CD1c-positive myeloid dendritic cell (primary cell): ENCODE measurements around the gene CAND2.

Source experiments
- DNase-seq: peaks from one replicate; pipeline ENCODE4 v3.0.0-alpha.2; 2016; ENCODE audit errors: extremely low spot score

CAND2 gene

GRCh38 chr3:12807066-12807465 lies 10.6 kb downstream of the CAND2 start:
- DNase-seq: no peak

GRCh38 chr3:12807601-12808359 lies 11.3 kb downstream of the CAND2 start:
- DNase-seq: no peak

- no peak for DNase-seq
These were observed 12.1 kb downstream of the CAND2 start for GRCh38 chr3:12808587-12808986.

GRCh38 chr3:12809001-12809400 lies 12.5 kb downstream of the CAND2 start:
- no peak for DNase-seq

- no peak for DNase-seq
These were observed 13.0 kb downstream of the CAND2 start for GRCh38 chr3:12809435-12809834.

GRCh38 chr3:12810013-12810780 lies 13.7 kb downstream of the CAND2 start:
- DNase-seq: peak; percentile 93

- DNase-seq: no peak
These were observed 14.5 kb downstream of the CAND2 start for GRCh38 chr3:12810961-12811360.

- no peak for DNase-seq
These were observed 16.3 kb downstream of the CAND2 start for GRCh38 chr3:12812812-12813211.

- DNase-seq: no peak
These were observed 17.5 kb downstream of the CAND2 start for GRCh38 chr3:12813967-12814366.

- DNase-seq: no peak
These were observed 18.6 kb downstream of the CAND2 start for GRCh38 chr3:12815078-12815477.

- DNase-seq: no peak
These were observed 19.2 kb downstream of the CAND2 start for GRCh38 chr3:12815719-12816118.

GRCh38 chr3:12816521-12817342 lies 20.3 kb downstream of the CAND2 start:
- DNase-seq: no peak

- no peak for DNase-seq
These were observed 20.8 kb downstream of the CAND2 start for GRCh38 chr3:12817343-12817710.

GRCh38 chr3:12818273-12818672 lies 21.8 kb downstream of the CAND2 start:
- no peak for DNase-seq

- DNase-seq: no peak
These were observed 22.3 kb downstream of the CAND2 start for GRCh38 chr3:12818773-12819172.

GRCh38 chr3:12822725-12823373 lies 26.4 kb downstream of the CAND2 start:
- no peak for DNase-seq

- DNase-seq: no peak
These were observed 27.8 kb downstream of the CAND2 start for GRCh38 chr3:12824299-12824698.

- DNase-seq: no peak
These were observed 28.7 kb downstream of the CAND2 start for GRCh38 chr3:12825156-12825555.

- no peak for DNase-seq
These were observed 32.3 kb downstream of the CAND2 start for GRCh38 chr3:12828751-12829150.

GRCh38 chr3:12829404-12829803 lies 32.9 kb downstream of the CAND2 start:
- no peak for DNase-seq

- DNase-seq: no peak
These were observed 33.7 kb downstream of the CAND2 start for GRCh38 chr3:12829886-12830784.
